Measurements from ENCODE around the gene ALG1L2. TPM values are rescaled to one million over a fixed set of nuclear protein-coding genes. Genes with fewer than 3 reads are reported as not detected.
A peak's percentile ranks its signal among the peaks of the same experiment; 100 is the strongest.
"Not testable (repeated sequence)": the region's sequence is repeated elsewhere in the genome, so short reads cannot be mapped to it uniquely, and the experiment has no call there.

The ALG1L2 gene
- total RNA-seq, 4 donors from 2014 or later = not detected

DNA sequence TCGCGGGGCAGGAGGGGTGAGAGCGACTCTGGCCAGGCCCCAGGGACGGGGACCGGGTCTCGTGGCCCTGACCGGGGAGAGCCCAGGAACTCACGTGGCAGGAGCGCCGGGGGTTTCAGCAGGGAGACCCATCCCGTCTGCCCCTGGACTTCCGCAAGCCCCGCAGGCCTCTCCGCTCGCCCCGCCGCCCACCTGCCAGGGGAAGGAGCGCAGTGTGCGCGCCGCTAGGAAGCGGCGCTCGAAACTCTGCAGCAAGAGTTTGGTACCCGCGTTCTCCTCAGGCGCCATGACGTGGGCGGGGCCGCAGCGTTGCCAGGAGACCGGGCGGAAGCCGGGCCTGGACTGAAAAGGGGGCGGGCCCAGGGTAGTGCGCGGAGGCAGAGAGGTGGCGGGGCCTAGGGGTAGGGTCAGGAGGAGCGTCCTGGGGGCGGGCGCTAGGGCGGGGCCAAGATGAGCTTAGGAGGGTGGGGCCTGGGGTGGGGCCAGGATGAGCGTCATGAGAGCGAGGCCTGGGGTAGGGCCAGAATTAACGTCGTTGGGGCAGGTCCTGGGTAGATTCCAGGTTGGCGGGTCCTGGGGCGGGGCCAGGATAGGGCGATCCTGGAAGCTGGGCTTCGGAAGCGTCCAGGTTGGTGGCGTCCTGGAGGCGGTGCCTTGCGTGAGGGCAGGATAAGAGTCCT, 29.7 kb downstream of the ALG1L2 start:
- Histone ChIP-seq H3K36me3 (no peaks in the 10 kb centered on the region), H3K9me3 (no peaks in the 10 kb centered on the region), H3K27ac (peak overlapping the region; percentile 70), H3K4me3 (peak overlapping the region; percentile 85), H3K27me3 (no peaks in the 10 kb centered on the region), H3K4me1 (peaks cover 12% of the 10 kb centered on the region)
- peak; percentile 99 to 100 for DNase-seq (ENCODE audit: low spot score in 2 of 2)
- 2% methylated on average over 22 of the region's 54 CpGs for WGBS
- TF ChIP-seq POLR2AphosphoS5 (IDR thresholded peaks at IDR 0.05) = no peak
- no peak for TF ChIP-seq POLR2A (IDR thresholded peaks at IDR 0.05)
- no peak for TF ChIP-seq EP300 (IDR thresholded peaks at IDR 0.05)
- TF ChIP-seq, protein P1, sequence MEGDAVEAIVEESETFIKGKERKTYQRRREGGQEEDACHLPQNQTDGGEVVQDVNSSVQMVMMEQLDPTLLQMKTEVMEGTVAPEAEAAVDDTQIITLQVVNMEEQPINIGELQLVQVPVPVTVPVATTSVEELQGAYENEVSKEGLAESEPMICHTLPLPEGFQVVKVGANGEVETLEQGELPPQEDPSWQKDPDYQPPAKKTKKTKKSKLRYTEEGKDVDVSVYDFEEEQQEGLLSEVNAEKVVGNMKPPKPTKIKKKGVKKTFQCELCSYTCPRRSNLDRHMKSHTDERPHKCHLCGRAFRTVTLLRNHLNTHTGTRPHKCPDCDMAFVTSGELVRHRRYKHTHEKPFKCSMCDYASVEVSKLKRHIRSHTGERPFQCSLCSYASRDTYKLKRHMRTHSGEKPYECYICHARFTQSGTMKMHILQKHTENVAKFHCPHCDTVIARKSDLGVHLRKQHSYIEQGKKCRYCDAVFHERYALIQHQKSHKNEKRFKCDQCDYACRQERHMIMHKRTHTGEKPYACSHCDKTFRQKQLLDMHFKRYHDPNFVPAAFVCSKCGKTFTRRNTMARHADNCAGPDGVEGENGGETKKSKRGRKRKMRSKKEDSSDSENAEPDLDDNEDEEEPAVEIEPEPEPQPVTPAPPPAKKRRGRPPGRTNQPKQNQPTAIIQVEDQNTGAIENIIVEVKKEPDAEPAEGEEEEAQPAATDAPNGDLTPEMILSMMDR (IDR thresholded peaks at IDR 0.05) = no peak

DNA sequence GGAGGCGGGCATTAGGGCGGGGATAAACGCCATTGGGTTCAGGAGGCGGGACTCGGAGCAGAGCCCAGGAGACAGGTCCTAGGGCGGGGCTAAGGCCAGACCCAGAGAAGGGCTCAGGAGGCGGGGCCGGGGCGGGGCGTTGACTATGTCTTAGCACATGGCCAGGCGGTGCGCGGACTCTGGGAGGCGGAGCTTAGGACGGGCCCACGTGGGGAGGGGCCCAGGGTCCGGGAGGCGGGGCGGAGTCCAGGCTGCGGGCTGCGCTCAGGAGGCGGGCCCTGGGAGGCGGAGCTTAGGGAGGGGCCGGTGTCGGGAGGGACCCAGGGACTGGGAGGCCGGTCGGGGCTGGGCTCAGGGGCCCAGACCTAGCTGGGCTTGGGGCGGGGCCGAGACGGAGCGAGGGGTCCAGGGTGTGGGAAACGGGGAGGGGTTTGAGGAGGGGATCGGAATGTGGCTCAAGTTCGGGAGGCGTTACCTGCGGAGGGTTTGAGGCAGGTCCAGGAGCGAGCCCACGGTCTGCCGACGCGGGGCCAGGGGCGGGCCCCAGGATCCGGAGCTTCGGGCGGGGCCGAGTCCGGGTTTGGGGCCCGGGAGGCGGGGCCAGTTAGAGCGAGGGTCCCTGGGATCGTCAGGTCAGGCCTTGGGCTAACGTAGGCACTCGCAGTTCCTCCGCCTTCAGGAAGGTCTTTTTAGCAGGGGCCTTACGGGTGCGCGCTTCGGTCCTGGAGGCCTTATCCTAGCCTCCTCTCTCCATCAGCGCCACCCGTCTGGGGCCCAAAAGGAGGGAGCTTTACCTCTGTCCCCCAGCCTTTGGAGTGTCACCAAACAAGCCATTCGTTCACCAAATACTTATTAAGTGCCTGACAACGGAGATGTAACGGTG, 30.5 kb downstream of the ALG1L2 start:
- under 1% methylated on average over 40 of the region's 63 CpGs for WGBS
- H3K9me3 ChIP-seq = not testable (repeated sequence)

DNA sequence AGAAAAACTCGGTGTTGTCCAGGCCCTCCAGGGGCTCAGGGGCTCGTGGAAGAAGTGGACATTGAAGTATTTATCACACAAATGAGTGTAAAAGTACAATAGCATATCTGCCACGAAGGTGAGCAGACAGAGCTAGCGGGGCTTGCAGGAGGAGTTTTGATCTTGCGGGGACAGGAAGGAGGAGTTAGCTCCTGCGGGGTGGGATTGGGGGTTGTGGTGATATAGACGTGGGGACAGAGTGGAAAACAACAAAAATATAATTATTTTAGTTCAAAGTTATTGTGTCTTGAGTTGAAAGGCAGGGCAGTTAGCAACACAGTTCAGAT, 31.1 kb downstream of the ALG1L2 start:
- Histone ChIP-seq H3K4me1 (peaks cover 12% of the 10 kb centered on the region), H3K4me3 (peak overlapping the region; percentile 85), H3K27ac (peak overlapping the region; percentile 70)
- not testable (repeated sequence) for H3K9me3 ChIP-seq; DNase-seq (ENCODE audit: low spot score in 2 of 2); H3K36me3 ChIP-seq; H3K27me3 ChIP-seq
- WGBS = 21% methylated on average over 7 of the region's 7 CpGs

More for the DNA sequence above, 30.5 kb downstream of the ALG1L2 start:
- Histone ChIP-seq H3K4me3 (peak overlapping the region; percentile 85), H3K27ac (peak overlapping the region; percentile 70), H3K4me1 (peaks cover 12% of the 10 kb centered on the region)
- not testable (repeated sequence) for H3K27me3 ChIP-seq, H3K36me3 ChIP-seq
- DNase-seq (ENCODE audit: low spot score in 2 of 2) = peak; percentile 83 to 100

DNA sequence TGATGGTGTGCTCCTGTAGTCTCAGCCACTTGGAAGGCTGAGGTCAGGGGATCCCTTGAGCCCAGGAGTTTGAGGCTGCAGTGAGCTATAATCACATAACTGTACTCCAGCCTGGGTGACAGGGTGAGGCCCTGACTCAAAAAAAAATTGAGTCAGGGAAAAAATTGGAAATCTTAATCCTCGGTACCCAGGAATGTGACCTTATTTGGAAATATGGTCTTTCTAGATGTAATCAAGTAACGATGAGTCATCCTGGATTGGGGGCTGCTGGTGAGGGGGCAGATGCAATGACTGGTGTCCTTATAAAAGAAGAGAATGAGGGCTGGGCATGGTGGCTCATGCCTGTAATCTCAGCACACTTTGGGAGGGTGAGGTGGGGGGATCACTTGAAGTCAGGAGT, 33.8 kb downstream of the ALG1L2 start:
- not testable (repeated sequence) for H3K4me3 ChIP-seq; H3K9me3 ChIP-seq; DNase-seq (ENCODE audit: low spot score in 2 of 2); H3K36me3 ChIP-seq; H3K4me1 ChIP-seq; H3K27ac ChIP-seq; H3K27me3 ChIP-seq
- WGBS = 79% methylated on average over 2 of the region's 2 CpGs

DNA sequence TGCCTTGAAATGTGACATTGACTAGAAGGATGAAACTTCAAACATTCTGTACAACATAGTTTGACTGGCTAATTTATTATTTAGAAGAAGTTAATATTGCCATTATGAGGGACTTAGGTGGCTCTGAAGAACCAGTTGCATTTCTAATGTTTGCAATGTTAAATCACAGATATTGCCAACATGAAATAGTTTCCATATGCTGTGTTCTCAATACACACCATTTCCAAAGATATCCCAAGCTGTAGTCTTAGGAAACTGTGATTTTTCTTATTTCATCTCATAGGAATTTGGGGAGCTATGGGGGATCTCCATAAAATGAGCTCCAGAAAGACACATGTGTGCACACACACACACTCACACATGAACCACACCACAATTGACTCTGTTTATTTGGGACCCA, 36.3 kb downstream of the ALG1L2 start:
- no peaks in the 10 kb centered on the region for H3K27me3 ChIP-seq
- H3K4me3 ChIP-seq = no peak overlapping the region
- no peaks in the 10 kb centered on the region for H3K4me1 ChIP-seq
- TF ChIP-seq POLR2A (IDR thresholded peaks at IDR 0.05) = no peak
- H3K9me3 ChIP-seq = no peaks in the 10 kb centered on the region
- DNase-seq (ENCODE audit: low spot score in 2 of 2) = no peak
- no peaks in the 10 kb centered on the region for H3K36me3 ChIP-seq
- H3K27ac ChIP-seq = no peak overlapping the region

DNA sequence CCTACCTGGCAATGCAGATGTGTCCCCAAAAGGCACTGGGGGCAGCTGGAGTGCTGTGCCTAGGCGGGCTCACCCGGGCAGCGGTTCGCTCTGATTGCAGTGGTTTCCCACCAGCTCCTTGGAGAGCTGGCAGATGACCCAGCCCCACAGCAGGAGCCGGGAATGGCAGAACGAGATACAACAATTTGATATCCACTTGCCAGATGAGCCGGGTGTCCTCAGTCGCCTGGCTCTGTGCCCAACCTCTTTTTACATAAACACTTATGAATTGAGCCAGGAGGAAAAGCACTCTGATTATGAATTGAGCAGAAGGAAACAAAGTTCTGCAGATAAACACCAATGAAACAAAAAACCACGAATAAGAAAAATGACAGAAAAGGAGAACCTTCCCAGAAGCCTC, 38.2 kb downstream of the ALG1L2 start:
- not testable (repeated sequence) for H3K36me3 ChIP-seq; H3K9me3 ChIP-seq; DNase-seq (ENCODE audit: low spot score in 2 of 2); H3K4me1 ChIP-seq; H3K27me3 ChIP-seq; H3K27ac ChIP-seq; H3K4me3 ChIP-seq
- whole genome bisulfite sequencing = 11% methylated on average over 5 of the region's 9 CpGs

DNA sequence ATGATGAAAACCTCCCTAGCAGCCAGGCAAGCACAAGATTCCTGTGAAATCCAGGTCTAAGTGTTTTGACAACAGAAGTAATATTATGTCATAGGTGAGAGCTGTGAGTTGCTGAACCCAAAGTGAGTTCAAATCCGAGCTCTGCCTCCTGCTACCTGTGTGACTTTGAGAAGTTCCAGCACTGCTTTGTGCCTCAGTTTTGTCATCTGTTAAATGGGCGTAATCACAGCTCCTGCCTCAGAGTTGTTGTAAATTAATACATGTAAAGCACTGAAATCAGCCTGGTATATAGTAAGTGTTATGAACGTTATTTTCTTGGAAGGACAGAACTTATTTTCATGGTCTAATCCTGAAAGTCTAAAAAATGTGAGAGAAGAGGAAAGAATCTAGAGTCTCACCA, 38.7 kb downstream of the ALG1L2 start:
- H3K4me1 ChIP-seq; H3K4me3 ChIP-seq; DNase-seq (ENCODE audit: low spot score in 2 of 2); H3K36me3 ChIP-seq; H3K27me3 ChIP-seq; H3K9me3 ChIP-seq; H3K27ac ChIP-seq: not testable (repeated sequence)
- 87% methylated on average over 3 of the region's 3 CpGs for WGBS

DNA sequence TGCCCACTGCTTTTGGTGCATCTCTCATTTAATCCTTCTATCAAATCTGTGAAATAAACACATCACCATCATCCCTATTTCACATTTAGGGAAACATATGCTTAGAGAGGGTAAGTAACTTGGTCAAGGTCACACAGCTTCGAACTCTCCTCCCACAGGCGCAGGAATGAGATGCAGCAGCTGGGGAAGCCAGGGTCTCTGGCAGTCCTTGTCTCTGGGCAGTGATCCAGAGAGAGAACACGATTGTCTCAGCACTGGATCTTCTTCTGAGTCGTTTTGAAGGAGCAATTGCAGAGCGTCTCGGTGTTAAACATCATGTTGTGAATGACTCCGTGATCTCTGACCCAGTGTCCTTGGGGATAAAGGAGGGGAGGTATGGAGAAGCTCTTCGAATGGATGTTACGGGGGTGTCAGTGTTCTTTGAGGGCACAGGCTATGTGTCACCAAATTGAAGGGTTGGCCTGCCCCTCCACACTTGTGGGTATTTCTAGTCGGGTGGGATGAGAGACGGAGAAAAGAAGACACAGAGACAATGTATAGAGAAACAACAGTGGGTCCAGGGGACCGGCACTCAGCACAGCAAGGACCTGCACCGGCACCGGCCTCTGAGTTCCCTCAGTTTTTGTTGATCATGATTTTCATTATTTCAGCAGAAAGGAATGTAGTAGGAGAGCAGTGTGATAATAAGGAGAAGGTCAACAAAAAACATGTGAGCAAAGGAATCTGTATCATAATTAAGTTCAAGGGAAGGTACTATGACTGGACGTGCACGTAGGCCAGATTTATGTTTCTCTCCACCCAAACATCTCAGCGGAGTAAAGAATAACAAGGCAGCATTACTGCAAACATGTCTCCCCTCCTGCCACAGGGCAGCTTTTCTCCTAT, 41.5 kb downstream of the ALG1L2 start:
- not testable (repeated sequence) for DNase-seq (ENCODE audit: low spot score in 2 of 2); H3K4me3 ChIP-seq
- 59% methylated on average over 17 of the region's 17 CpGs for WGBS

DNA sequence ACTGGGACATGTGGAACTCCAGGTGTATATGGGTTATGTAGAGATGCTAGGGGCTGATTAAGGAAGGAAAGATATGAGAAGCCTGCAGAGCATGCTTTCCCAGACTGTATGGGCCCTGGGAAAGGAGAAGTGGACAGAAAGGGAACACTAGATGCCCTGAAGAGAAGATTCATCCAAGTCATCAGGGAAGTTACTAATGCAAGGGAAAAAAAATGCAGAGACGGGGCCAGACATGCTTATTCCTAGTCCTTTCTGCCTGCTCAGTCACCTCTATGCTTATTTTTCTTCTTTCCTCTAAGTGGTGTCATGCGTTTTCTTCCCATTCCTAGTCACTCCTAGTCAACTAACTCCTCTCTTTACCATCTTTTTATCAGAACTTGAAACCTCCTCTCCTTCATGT, 43.8 kb downstream of the ALG1L2 start:
- H3K27me3 ChIP-seq; DNase-seq (ENCODE audit: low spot score in 2 of 2); H3K4me1 ChIP-seq; H3K9me3 ChIP-seq; H3K36me3 ChIP-seq; H3K27ac ChIP-seq; H3K4me3 ChIP-seq: not testable (repeated sequence)
- 80% methylated on average over 2 of the region's 2 CpGs for WGBS

More for the DNA sequence above, 41.5 kb downstream of the ALG1L2 start:
- H3K27me3 ChIP-seq, H3K9me3 ChIP-seq, H3K27ac ChIP-seq, H3K36me3 ChIP-seq, H3K4me1 ChIP-seq: not testable (repeated sequence)

DNA sequence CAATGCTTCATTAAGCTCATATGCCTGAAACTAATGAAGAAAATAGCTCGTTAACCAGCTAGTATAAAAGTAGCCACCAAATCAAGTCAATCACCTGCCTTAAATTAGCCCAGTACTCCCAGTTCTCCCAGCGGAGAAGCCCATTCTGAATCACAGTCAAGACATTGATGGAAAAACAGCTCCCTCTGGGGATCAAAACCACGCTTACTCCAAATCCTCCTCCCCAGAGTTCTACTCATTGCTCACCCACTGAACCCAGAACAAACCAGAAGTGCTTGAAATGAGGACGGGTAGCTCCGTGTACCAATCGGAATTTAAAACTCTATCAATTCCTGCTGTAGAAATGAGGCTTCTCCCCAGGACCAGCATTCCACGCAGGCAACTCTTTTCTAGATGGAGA, 54.7 kb downstream of the ALG1L2 start:
- not testable (repeated sequence) for H3K27me3 ChIP-seq; H3K27ac ChIP-seq; H3K4me3 ChIP-seq; DNase-seq (ENCODE audit: low spot score in 2 of 2); H3K36me3 ChIP-seq; H3K4me1 ChIP-seq; H3K9me3 ChIP-seq
- 63% methylated on average over 7 of the region's 7 CpGs for WGBS

DNA sequence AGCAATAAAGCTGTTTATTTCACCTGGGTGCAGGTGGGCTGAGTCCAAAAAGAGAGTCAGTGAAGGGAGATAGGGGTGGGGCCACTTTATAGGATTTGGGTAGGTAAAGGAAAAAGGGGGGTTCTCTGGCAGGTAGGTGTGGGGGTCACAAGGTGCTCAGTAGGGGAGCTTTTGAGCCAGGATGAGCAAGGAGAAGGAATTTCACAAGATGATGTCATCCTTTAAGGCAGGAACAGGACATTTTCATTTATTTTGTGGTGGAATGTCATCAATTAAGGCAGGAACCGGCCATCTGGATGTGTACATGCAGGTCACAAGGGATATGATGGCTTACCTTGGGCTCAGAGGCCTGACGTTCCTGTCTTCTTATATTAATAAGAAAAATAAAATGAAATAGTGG, 56.1 kb downstream of the ALG1L2 start:
- H3K36me3 ChIP-seq; H3K27me3 ChIP-seq; DNase-seq (ENCODE audit: low spot score in 2 of 2); H3K4me3 ChIP-seq; H3K9me3 ChIP-seq; H3K27ac ChIP-seq; H3K4me1 ChIP-seq: not testable (repeated sequence)
- 83% methylated on average over 2 of the region's 2 CpGs for WGBS

DNA sequence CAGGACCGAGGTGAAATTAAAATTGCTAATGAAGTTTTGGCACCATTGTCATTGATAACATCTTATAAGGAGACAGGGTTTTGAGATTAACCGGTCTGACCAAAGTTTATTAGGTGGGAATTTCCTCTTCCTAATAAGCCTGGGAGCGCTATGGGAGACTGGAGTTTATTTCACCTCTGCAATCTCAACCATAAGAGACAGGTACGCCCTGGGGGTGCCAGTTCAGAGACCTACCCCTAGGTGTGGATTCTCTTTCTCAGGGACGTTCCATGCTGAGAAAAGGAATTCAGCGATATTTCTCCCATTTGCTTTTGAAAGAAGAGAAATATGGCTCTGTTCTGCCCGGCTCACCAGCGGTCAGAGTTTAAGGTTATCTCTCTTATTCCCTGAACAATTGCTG, 57.4 kb downstream of the ALG1L2 start:
- not testable (repeated sequence) for H3K4me3 ChIP-seq; H3K9me3 ChIP-seq; H3K4me1 ChIP-seq; H3K36me3 ChIP-seq; DNase-seq (ENCODE audit: low spot score in 2 of 2); H3K27ac ChIP-seq; H3K27me3 ChIP-seq
- 65% methylated on average over 8 of the region's 8 CpGs for WGBS
